ENCODE data around the gene MORC3. TPM values are rescaled to one million over a fixed set of nuclear protein-coding genes. Genes with fewer than 3 reads are reported as not detected.

The MORC3 gene
- total and polyA plus RNA-seq, 2 donors (not counting 1 experiment from before 2014, with no cell fraction given), result 44.9 to 104 TPM

GRCh38 chr21:36355868-36356267 lies 35.9 kb downstream of the MORC3 start:
- H3K36me3 ChIP-seq (replicated peaks in 1 of 2; ENCODE audit: control extremely low read depth in 1 of 2, control insufficient read depth in 1 of 2, extremely low read depth in 1 of 2, insufficient read depth in 2 of 2, low read length in 1 of 2), result peaks cover 27 to 77% of the 10 kb centered on the region in 2 experiments
- 100% methylated on average over 1 of the region's 2 CpGs for WGBS (ENCODE audit: insufficient coverage)
- no peak for TF ChIP-seq EZH2 (IDR thresholded peaks at IDR 0.05; ENCODE audit: borderline replicate concordance, insufficient read depth, low read depth, low read length, poor library complexity, severe bottlenecking)
- TF ChIP-seq, protein P1, sequence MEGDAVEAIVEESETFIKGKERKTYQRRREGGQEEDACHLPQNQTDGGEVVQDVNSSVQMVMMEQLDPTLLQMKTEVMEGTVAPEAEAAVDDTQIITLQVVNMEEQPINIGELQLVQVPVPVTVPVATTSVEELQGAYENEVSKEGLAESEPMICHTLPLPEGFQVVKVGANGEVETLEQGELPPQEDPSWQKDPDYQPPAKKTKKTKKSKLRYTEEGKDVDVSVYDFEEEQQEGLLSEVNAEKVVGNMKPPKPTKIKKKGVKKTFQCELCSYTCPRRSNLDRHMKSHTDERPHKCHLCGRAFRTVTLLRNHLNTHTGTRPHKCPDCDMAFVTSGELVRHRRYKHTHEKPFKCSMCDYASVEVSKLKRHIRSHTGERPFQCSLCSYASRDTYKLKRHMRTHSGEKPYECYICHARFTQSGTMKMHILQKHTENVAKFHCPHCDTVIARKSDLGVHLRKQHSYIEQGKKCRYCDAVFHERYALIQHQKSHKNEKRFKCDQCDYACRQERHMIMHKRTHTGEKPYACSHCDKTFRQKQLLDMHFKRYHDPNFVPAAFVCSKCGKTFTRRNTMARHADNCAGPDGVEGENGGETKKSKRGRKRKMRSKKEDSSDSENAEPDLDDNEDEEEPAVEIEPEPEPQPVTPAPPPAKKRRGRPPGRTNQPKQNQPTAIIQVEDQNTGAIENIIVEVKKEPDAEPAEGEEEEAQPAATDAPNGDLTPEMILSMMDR (IDR thresholded peaks at IDR 0.05), result no peak
- Mint-ChIP-seq H3K27me3 (no peaks in the 10 kb centered on the region), H3K9me3 (ENCODE audit: insufficient read depth) (no peaks in the 10 kb centered on the region), H3K4me1 (no peaks in the 10 kb centered on the region), H3K27ac (no peak overlapping the region), H3K4me3 (no peak overlapping the region)
- H3K4me1 ChIP-seq (ENCODE audit: control insufficient read depth in 2 of 2, insufficient read depth in 2 of 2, low read length in 2 of 2), result no peaks in the 10 kb centered on the region
- H3K4me2 ChIP-seq (replicated peaks; ENCODE audit: low read depth, low read length, poor library complexity, severe bottlenecking), result no peak overlapping the region
- DNase-seq (no peak), ATAC-seq (ENCODE audit: low read depth) (no peak)
- H4K20me1 ChIP-seq (ENCODE audit: control insufficient read depth, insufficient read depth, low read length, poor library complexity, severe bottlenecking), result peaks cover 53% of the 10 kb centered on the region
- H2AFZ ChIP-seq (ENCODE audit: insufficient read depth, low read depth, low read length, poor library complexity, severe bottlenecking), result no peak overlapping the region
- CTCF ChIA-PET, result interaction anchor here (1.3 kb wide), 1 partner anchor 203 kb away, joined by 3 read pairs; no protein-coding TSS in a partner anchor
- H3K4me3 ChIP-seq (ENCODE audit: control extremely low read depth in 1 of 5, extremely low read depth in 1 of 5, insufficient read depth in 1 of 5, low read depth in 2 of 5, low read length in 4 of 5), result no peak overlapping the region
- no peak overlapping the region for H3K9ac ChIP-seq (ENCODE audit: low read length)
- POLR2A ChIA-PET, result interaction anchor here (0.7 kb wide), 1 partner anchor 1468 kb away, joined by 4 read pairs; no protein-coding TSS in a partner anchor
- no peak overlapping the region for H3K27ac ChIP-seq (ENCODE audit: low read length in 2 of 2)
- H3K9me3 ChIP-seq (ENCODE audit: control extremely low read depth in 1 of 3, control insufficient read depth in 2 of 3, insufficient read depth in 1 of 3, low read length in 2 of 3), result no peaks in the 10 kb centered on the region
- intact Hi-C loops (cut with micrococcal nuclease), result no loop called here
- H3K79me2 ChIP-seq (ENCODE audit: control insufficient read depth, insufficient read depth, low read length), result peaks cover 28% of the 10 kb centered on the region
- H3K27me3 ChIP-seq (replicated peaks in 1 of 4; ENCODE audit: control extremely low read depth in 1 of 4, control insufficient read depth in 3 of 4, insufficient read depth in 4 of 4, low read length in 3 of 4), result no peaks in the 10 kb centered on the region

DNA sequence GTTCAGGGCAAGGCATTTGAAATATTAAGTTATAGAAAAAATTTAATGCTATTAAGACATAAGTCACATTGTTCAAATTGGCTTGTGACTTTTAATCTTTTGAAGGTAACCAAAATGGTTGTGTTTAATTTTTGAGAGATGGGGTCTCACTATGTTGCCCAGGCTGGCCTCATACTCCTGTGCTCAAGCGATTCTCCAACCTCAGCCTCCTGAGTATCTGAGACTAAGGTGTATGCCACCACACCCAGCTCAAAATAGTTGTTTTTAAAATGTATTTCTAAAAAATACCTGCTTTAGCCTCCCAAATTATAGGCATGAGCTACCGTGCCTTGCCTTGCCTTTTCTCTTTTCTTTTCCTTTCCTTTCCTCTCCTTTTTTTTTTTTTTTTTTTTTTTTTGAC lies 39.2 kb downstream of the MORC3 start:
- Mint-ChIP-seq H3K27ac (no peak overlapping the region), H3K27me3 (no peaks in the 10 kb centered on the region), H3K4me1 (no peaks in the 10 kb centered on the region), H3K4me3 (no peak overlapping the region), H3K9me3 (ENCODE audit: insufficient read depth) (no peaks in the 10 kb centered on the region)
- Histone ChIP-seq H3K27me3 (replicated peaks in 1 of 4; ENCODE audit: control extremely low read depth in 1 of 4, control insufficient read depth in 3 of 4, insufficient read depth in 4 of 4, low read length in 3 of 4) (no peaks in the 10 kb centered on the region), H3K9me3 (ENCODE audit: control extremely low read depth in 1 of 3, control insufficient read depth in 2 of 3, insufficient read depth in 1 of 3, low read length in 2 of 3) (no peaks in the 10 kb centered on the region), H3K79me2 (ENCODE audit: control insufficient read depth, insufficient read depth, low read length) (peaks cover 28% of the 10 kb centered on the region), H3K4me1 (ENCODE audit: control insufficient read depth in 2 of 2, insufficient read depth in 2 of 2, low read length in 2 of 2) (no peaks in the 10 kb centered on the region), H2AFZ (ENCODE audit: insufficient read depth, low read depth, low read length, poor library complexity, severe bottlenecking) (no peak overlapping the region), H3K4me2 (replicated peaks; ENCODE audit: low read depth, low read length, poor library complexity, severe bottlenecking) (no peak overlapping the region), H3K27ac (ENCODE audit: low read length in 2 of 2) (no peak overlapping the region), H3K9ac (ENCODE audit: low read length) (no peak overlapping the region), H3K36me3 (replicated peaks in 1 of 2; ENCODE audit: control extremely low read depth in 1 of 2, control insufficient read depth in 1 of 2, extremely low read depth in 1 of 2, insufficient read depth in 2 of 2, low read length in 1 of 2) (peaks cover 35 to 85% of the 10 kb centered on the region in 2 experiments), H3K4me3 (ENCODE audit: control extremely low read depth in 1 of 5, extremely low read depth in 1 of 5, insufficient read depth in 1 of 5, low read depth in 2 of 5, low read length in 4 of 5) (no peak overlapping the region), H4K20me1 (ENCODE audit: control insufficient read depth, insufficient read depth, low read length, poor library complexity, severe bottlenecking) (peaks cover 46% of the 10 kb centered on the region)
- ChIA-PET CTCF (no interaction called here), POLR2A (no interaction called here)
- ATAC-seq (ENCODE audit: low read depth) (no peak), DNase-seq (no peak)
- TF ChIP-seq EZH2 (IDR thresholded peaks at IDR 0.05; ENCODE audit: borderline replicate concordance, insufficient read depth, low read depth, low read length, poor library complexity, severe bottlenecking), result no peak
- TF ChIP-seq, protein P1 (IDR thresholded peaks at IDR 0.05), result no peak
- intact Hi-C loops (cut with micrococcal nuclease), result no loop called here
- WGBS (ENCODE audit: insufficient coverage), result no CpG with 5 or more reads among the region's 2 CpGs

Data from B cell (primary cell).